OCI-LY7 (cell line): Measurements from ENCODE around the gene CCR3.

Experiments used
- EZH2phosphoT487 ChIP-seq: fragments of 200-600 bp; sonication (generic); IDR thresholded peaks from 2 replicates; pipeline ENCODE4 v1.6.1; 2018; ENCODE audit warnings: low read depth, borderline replicate concordance, mild to moderate bottlenecking, mixed run types, antibody characterized with exemption, low read length, moderate library complexity, mixed read lengths
- TF ChIP-seq, protein P1 (sequence below): fragments of 200-600 bp; sonication (generic); conservative IDR thresholded peaks from 2 replicates; pipeline ENCODE4 v1.5.1; 2014; ENCODE audit warnings: mild to moderate bottlenecking, antibody characterized with exemption, low read length, moderate library complexity, mixed read lengths

DNA sequence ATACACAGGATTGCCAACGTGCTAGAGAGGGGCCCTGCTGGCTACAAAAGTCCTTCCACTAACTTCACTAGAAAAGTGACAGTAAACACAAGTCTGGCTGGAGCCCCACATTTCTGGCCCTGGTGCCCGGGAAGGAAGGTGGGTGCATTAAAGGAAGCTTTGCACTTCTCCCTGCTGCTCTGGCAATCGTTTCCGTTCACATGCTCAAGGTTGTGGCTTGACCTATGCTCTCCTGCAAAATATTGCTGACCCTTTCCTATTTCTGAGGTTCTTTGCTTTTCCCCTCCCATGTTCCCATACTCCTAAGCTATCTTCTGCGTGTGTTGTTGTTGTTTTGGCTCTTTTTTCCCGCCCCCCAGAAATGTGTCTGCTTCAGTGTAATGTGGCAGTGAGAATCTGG, 9.1 kb upstream of the CCR3 start:
- TF ChIP-seq, protein P1, sequence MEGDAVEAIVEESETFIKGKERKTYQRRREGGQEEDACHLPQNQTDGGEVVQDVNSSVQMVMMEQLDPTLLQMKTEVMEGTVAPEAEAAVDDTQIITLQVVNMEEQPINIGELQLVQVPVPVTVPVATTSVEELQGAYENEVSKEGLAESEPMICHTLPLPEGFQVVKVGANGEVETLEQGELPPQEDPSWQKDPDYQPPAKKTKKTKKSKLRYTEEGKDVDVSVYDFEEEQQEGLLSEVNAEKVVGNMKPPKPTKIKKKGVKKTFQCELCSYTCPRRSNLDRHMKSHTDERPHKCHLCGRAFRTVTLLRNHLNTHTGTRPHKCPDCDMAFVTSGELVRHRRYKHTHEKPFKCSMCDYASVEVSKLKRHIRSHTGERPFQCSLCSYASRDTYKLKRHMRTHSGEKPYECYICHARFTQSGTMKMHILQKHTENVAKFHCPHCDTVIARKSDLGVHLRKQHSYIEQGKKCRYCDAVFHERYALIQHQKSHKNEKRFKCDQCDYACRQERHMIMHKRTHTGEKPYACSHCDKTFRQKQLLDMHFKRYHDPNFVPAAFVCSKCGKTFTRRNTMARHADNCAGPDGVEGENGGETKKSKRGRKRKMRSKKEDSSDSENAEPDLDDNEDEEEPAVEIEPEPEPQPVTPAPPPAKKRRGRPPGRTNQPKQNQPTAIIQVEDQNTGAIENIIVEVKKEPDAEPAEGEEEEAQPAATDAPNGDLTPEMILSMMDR, result no peak
- no peak for TF ChIP-seq EZH2phosphoT487
